CD8-positive, alpha-beta memory T cell (primary cell): ENCODE results near the gene CREM. TPM values are rescaled to one million over a fixed set of nuclear protein-coding genes. Genes with fewer than 3 reads are reported as not detected.

ENCODE experiments used
- CTCF ChIA-PET: fragments of 350-600 bp; sonication (Branson Sonifier 250); formaldehyde crosslinking; loops from one replicate; lab custom pipeline; 2021; ENCODE audit warnings: antibody characterized with exemption; lab: Charles Lee
- POLR2A ChIA-PET: fragments of 350-600 bp; sonication (Branson Sonifier 250); formaldehyde crosslinking; loops from one replicate; lab custom pipeline; 2021; ENCODE audit warnings: antibody characterized with exemption; lab: Charles Lee
- DNase-seq, 5 donors: peaks; one replicate each; pipeline versions ENCODE4 v3.0.0 to v3.0.0-alpha.2; 2020 to 2022; ENCODE audit warnings: mixed read lengths in 1 of 5
- H3K27ac ChIP-seq: one replicate; pipeline ENCODE4 v1.7.0; 2013; ENCODE audit warnings: low read depth, mild to moderate bottlenecking, low read length, moderate library complexity
- H3K27me3 ChIP-seq: 2 replicates; pipeline ENCODE4 v1.7.0; 2013; ENCODE audit warnings: low read length, mild to moderate bottlenecking; ENCODE audit not compliant: insufficient read depth, poor library complexity, severe bottlenecking
- H3K36me3 ChIP-seq: 2 replicates; pipeline ENCODE4 v1.7.0; 2013; ENCODE audit warnings: mild to moderate bottlenecking, low read length, moderate library complexity; ENCODE audit not compliant: insufficient read depth
- H3K4me1 ChIP-seq: 2 replicates; pipeline ENCODE4 v1.7.0; 2013; ENCODE audit warnings: mild to moderate bottlenecking, low read length, moderate library complexity; ENCODE audit not compliant: insufficient read depth
- H3K4me3 ChIP-seq: 2 replicates; pipeline ENCODE4 v1.7.0; 2013; ENCODE audit warnings: mild to moderate bottlenecking, low read length
- H3K9me3 ChIP-seq: 2 replicates; pipeline ENCODE4 v1.7.0; 2013; ENCODE audit warnings: mild to moderate bottlenecking, low read length
- H3K27ac Mint-ChIP-seq, 8 donors: one replicate each; pipeline ENCODE4 v1.8.0; 2020 to 2021; ENCODE audit warnings: mixed read lengths in 8 of 8, mild to moderate bottlenecking in 6 of 8, inconsistent platforms in 3 of 8, moderate library complexity in 3 of 8
- H3K27me3 Mint-ChIP-seq, 2 donors: one replicate each; pipeline ENCODE4 v1.8.0; 2020 to 2021; ENCODE audit warnings: mixed read lengths in 2 of 2, mild to moderate bottlenecking in 1 of 2, moderate library complexity in 1 of 2
- H3K36me3 Mint-ChIP-seq, 3 donors: one replicate each; pipeline ENCODE4 v1.8.0; 2020 to 2021; ENCODE audit warnings: mixed read lengths in 3 of 3, inconsistent platforms in 1 of 3, mild to moderate bottlenecking in 1 of 3
- H3K4me1 Mint-ChIP-seq, 3 donors: one replicate each; pipeline ENCODE4 v1.8.0; 2020 to 2021; ENCODE audit warnings: mixed read lengths in 3 of 3, inconsistent platforms in 1 of 3, mild to moderate bottlenecking in 1 of 3
- H3K4me3 Mint-ChIP-seq, 7 donors: one replicate each; pipeline ENCODE4 v1.8.0; 2020 to 2021; ENCODE audit warnings: mixed read lengths in 7 of 7, mild to moderate bottlenecking in 6 of 7, moderate library complexity in 4 of 7, inconsistent platforms in 2 of 7
- H3K9me3 Mint-ChIP-seq, 5 donors: one replicate each; pipeline ENCODE4 v1.8.0; 2020 to 2022; ENCODE audit warnings: mixed read lengths in 5 of 5, mild to moderate bottlenecking in 3 of 5, moderate library complexity in 2 of 5, inconsistent platforms in 1 of 5
- polyA plus RNA-seq: library from polyadenylated mRNA; unstranded; fragments of 300-500 nt; fragmentation: Illumina TruSeq; gene quantifications from one replicate; pipeline ENCODE4 v1.2.3, GENCODE V29; 2021
- total RNA-seq, 2 experiments: library from RNA; stranded (reverse); gene quantifications; one replicate each; pipeline ENCODE4 v1.2.3, GENCODE V29; 2021

CREM gene
- total and polyA plus RNA-seq, 3 experiments from 2014 or later, result 29.4 to 134 (median 132) TPM

DNA sequence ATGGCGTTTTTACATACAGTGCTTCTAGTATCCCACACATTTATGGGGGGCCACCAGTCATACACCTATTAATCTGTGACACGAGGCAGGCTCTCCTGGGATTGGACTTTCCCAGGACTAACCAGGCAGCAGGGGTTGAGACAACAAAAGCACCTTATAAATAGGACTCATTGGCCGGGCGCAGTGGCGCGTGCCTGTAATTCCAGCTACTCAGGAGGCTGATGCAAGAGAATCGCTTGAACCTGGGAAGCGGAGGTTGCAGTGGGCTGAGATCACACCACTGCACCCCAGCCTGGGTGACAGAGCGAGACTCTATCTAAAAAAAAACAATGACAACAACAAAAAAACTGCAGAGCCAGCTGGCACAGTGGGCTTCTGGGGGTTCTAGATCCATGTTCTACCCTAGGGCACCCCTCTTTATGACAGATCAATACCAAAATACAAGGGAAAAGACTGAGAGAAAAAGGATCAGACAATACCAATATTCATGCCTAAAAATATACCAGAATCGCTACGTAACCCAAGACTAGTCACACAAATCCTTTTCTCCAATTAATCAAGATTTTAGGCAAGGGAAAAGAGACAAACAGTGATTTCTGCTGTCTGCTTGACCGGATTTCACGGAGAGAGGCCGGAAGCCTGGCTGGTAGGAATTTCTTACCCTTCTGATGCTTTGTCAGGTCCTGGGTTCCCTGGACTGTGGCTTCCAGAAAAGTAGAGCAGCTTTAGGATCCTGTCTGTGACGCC lies 111.3 kb downstream of the CREM start:
- H3K27ac ChIP-seq, result no peak overlapping the region
- ChIA-PET CTCF (interaction anchor here (1.0 kb wide), 1 partner anchor 8 kb away, joined by 4 read pairs; no protein-coding TSS in a partner anchor), POLR2A (no interaction called here)
- H3K36me3 Mint-ChIP-seq, result no peaks in the 10 kb centered on the region
- H3K4me1 Mint-ChIP-seq, result no peaks in the 10 kb centered on the region
- H3K4me3 ChIP-seq, result no peak overlapping the region
- no peaks in the 10 kb centered on the region for H3K27me3 ChIP-seq
- H3K9me3 ChIP-seq, result no peaks in the 10 kb centered on the region
- peaks cover 3 to 4% of the 10 kb centered on the region in 2 donors for H3K27me3 Mint-ChIP-seq
- no peak overlapping the region for H3K27ac Mint-ChIP-seq
- no peak overlapping the region for H3K4me3 Mint-ChIP-seq
- no peaks in the 10 kb centered on the region for H3K36me3 ChIP-seq
- H3K9me3 Mint-ChIP-seq, result no peaks in the 10 kb centered on the region
- no peaks in the 10 kb centered on the region for H3K4me1 ChIP-seq
- DNase-seq, result no peak

DNA sequence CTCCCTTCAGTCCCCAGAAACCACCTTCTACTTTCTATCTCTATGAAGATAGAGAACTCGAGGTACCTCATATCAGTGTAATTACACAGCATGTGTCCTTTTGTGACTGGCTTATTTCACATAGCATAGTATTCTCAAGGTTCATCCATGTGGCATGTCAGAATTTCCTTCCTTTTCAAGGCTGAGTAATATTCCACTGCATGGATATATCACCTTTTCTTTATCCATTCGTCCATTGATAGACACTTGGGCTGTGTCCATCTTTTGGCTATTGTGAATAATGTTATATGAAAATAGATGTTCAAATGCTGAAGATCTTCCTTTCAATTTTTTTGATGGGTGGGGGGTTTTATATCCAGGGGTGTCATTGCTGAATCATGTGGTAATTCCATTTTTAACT lies 117.9 kb downstream of the CREM start:
- Mint-ChIP-seq H3K9me3 (no peaks in the 10 kb centered on the region), H3K4me1 (no peaks in the 10 kb centered on the region), H3K36me3 (no peaks in the 10 kb centered on the region), H3K27me3 (peaks cover 7 to 14% of the 10 kb centered on the region in 2 donors), H3K27ac (no peak overlapping the region), H3K4me3 (no peak overlapping the region)
- H3K36me3 ChIP-seq, result no peaks in the 10 kb centered on the region
- no peaks in the 10 kb centered on the region for H3K27me3 ChIP-seq
- H3K27ac ChIP-seq, result no peak overlapping the region
- DNase-seq, result no peak
- CTCF ChIA-PET, result no interaction called here
- no peaks in the 10 kb centered on the region for H3K4me1 ChIP-seq
- no peak overlapping the region for H3K4me3 ChIP-seq
- H3K9me3 ChIP-seq, result no peaks in the 10 kb centered on the region
- POLR2A ChIA-PET, result no interaction called here

DNA sequence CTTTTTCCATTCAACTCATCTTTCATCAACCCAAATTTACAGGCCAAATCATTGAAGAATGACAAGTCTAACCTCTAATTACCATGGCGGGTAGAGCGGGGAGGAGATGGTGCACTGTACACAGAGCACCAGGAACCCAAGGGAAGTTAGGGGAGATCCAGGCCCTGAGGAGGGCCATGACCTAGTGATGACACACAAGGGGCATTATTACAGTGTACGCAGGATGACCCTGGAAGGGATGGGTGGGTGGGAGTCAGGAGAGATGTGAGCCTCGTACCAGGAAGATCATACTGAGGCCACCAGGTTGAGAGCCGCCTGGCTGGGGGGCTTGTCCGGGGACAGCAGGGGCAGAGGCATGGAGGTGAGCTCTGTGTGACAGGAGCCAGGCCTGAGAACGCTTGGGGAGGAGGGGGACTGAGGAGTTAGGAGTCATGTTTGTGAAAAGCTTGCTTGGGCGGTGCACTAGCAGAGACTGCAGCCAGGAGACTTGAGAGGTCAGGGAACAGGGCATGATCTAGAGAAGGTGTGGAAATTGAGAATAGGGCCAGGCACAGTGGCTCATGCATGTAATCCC lies 120.2 kb downstream of the CREM start:
- no peak for DNase-seq
- H3K4me3 ChIP-seq, result no peak overlapping the region
- Mint-ChIP-seq H3K4me1 (no peaks in the 10 kb centered on the region), H3K9me3 (no peaks in the 10 kb centered on the region), H3K4me3 (no peak overlapping the region), H3K27me3 (peaks cover 7 to 14% of the 10 kb centered on the region in 2 donors), H3K36me3 (no peaks in the 10 kb centered on the region), H3K27ac (no peak overlapping the region)
- H3K4me1 ChIP-seq, result no peaks in the 10 kb centered on the region
- H3K27me3 ChIP-seq, result no peaks in the 10 kb centered on the region
- ChIA-PET CTCF (interaction anchor here (0.6 kb wide), 1 partner anchor 375 kb away, joined by 3 read pairs; no protein-coding TSS in a partner anchor), POLR2A (no interaction called here)
- no peak overlapping the region for H3K27ac ChIP-seq
- no peaks in the 10 kb centered on the region for H3K36me3 ChIP-seq
- H3K9me3 ChIP-seq, result no peaks in the 10 kb centered on the region

- Mint-ChIP-seq H3K27ac (no peak overlapping the region), H3K36me3 (no peaks in the 10 kb centered on the region), H3K27me3 (peaks cover 4 to 8% of the 10 kb centered on the region in 2 donors), H3K9me3 (peaks cover 0 to 6% (median 0%) of the 10 kb centered on the region in 5 donors), H3K4me3 (no peak overlapping the region), H3K4me1 (no peaks in the 10 kb centered on the region)
- no peak for DNase-seq
- ChIA-PET CTCF (interaction anchor here (0.7 to 1.4 kb wide), 2 partner anchors 10 to 65 kb away, joined by 3 to 4 read pairs; no protein-coding TSS in a partner anchor), POLR2A (no interaction called here)
- Histone ChIP-seq H3K36me3 (no peaks in the 10 kb centered on the region), H3K4me1 (no peaks in the 10 kb centered on the region), H3K9me3 (no peaks in the 10 kb centered on the region), H3K4me3 (no peak overlapping the region), H3K27me3 (no peaks in the 10 kb centered on the region), H3K27ac (no peak overlapping the region)
Measured at GRCh38 chr10:35251373-35252100, 124.9 kb downstream of the CREM start.

- Histone ChIP-seq H3K4me3 (no peak overlapping the region), H3K4me1 (no peaks in the 10 kb centered on the region), H3K27ac (no peak overlapping the region), H3K36me3 (no peaks in the 10 kb centered on the region), H3K9me3 (peaks cover 5% of the 10 kb centered on the region), H3K27me3 (no peaks in the 10 kb centered on the region)
- Mint-ChIP-seq H3K27ac (no peak overlapping the region), H3K4me1 (no peaks in the 10 kb centered on the region), H3K4me3 (no peak overlapping the region), H3K36me3 (peaks cover 0 to 4% (median 2%) of the 10 kb centered on the region in 3 donors), H3K27me3 (peaks cover 5 to 13% of the 10 kb centered on the region in 2 donors), H3K9me3 (peaks cover 11 to 23% (median 15%) of the 10 kb centered on the region in 5 donors)
- POLR2A ChIA-PET, result no interaction called here
- CTCF ChIA-PET, result no interaction called here
- DNase-seq, result no peak
Measured at GRCh38 chr10:35257057-35257983, 130.7 kb downstream of the CREM start.

GRCh38 chr10:35259769-35260397 lies 133.2 kb downstream of the CREM start:
- peaks cover 0 to 4% (median 2%) of the 10 kb centered on the region in 3 donors for H3K36me3 Mint-ChIP-seq
- H3K27ac Mint-ChIP-seq, result no peak overlapping the region
- Histone ChIP-seq H3K27me3 (no peaks in the 10 kb centered on the region), H3K4me1 (no peaks in the 10 kb centered on the region), H3K27ac (no peak overlapping the region), H3K36me3 (no peaks in the 10 kb centered on the region), H3K9me3 (peaks cover 5% of the 10 kb centered on the region), H3K4me3 (no peak overlapping the region)
- POLR2A ChIA-PET, result no interaction called here
- H3K4me3 Mint-ChIP-seq, result peak overlapping the region in 1 of 7 donors; percentile 36
- no peaks in the 10 kb centered on the region for H3K4me1 Mint-ChIP-seq
- peaks cover 5 to 15% of the 10 kb centered on the region in 2 donors for H3K27me3 Mint-ChIP-seq
- peaks cover 11 to 23% (median 17%) of the 10 kb centered on the region in 5 donors for H3K9me3 Mint-ChIP-seq
- CTCF ChIA-PET, result no interaction called here
- no peak for DNase-seq

DNA sequence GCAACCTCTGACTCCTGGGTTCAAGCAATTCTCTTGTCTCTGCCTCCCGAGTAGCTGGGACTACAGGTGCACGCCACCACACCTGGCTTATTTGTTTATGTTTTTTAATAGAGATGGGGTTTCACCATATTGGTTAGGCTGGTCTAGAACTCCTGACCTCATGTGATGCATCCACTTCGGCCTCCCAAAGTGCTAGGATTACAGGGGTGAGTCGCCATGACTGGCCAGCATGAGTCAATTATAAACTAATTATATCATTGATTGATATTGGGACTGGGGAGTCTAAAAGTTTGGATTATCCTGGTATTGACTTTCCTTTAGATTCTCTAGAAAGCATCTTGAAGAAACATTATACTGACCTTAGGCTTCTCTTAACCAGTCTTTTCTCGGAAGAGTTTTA lies 135.8 kb downstream of the CREM start:
- Mint-ChIP-seq H3K36me3 (peaks cover 0 to 4% (median 2%) of the 10 kb centered on the region in 3 donors), H3K9me3 (peaks cover 9 to 11% (median 9%) of the 10 kb centered on the region in 5 donors), H3K4me3 (no peak overlapping the region), H3K4me1 (no peaks in the 10 kb centered on the region), H3K27ac (no peak overlapping the region), H3K27me3 (peaks cover 5 to 8% of the 10 kb centered on the region in 2 donors)
- ChIA-PET CTCF (no interaction called here), POLR2A (no interaction called here)
- no peaks in the 10 kb centered on the region for H3K4me1 ChIP-seq
- H3K9me3 ChIP-seq, result peaks cover 2% of the 10 kb centered on the region
- no peak overlapping the region for H3K27ac ChIP-seq
- no peaks in the 10 kb centered on the region for H3K27me3 ChIP-seq
- no peaks in the 10 kb centered on the region for H3K36me3 ChIP-seq
- H3K4me3 ChIP-seq, result no peak overlapping the region
- no peak for DNase-seq
